ENCODE measurements around the gene CACNA1B. TPM values are rescaled to one million over a fixed set of nuclear protein-coding genes. Genes with fewer than 3 reads are reported as not detected.

The CACNA1B gene
- total and polyA plus RNA-seq, 8 donors, result 0.03 to 2.2 (median 0.51) TPM; not detected in 2

- no peak for TF ChIP-seq POLR2AphosphoS5 (IDR thresholded peaks at IDR 0.05)
- no peak for TF ChIP-seq EP300 (IDR thresholded peaks at IDR 0.05)
- no peak for TF ChIP-seq POLR2A (IDR thresholded peaks at IDR 0.05)
- TF ChIP-seq, protein P1, sequence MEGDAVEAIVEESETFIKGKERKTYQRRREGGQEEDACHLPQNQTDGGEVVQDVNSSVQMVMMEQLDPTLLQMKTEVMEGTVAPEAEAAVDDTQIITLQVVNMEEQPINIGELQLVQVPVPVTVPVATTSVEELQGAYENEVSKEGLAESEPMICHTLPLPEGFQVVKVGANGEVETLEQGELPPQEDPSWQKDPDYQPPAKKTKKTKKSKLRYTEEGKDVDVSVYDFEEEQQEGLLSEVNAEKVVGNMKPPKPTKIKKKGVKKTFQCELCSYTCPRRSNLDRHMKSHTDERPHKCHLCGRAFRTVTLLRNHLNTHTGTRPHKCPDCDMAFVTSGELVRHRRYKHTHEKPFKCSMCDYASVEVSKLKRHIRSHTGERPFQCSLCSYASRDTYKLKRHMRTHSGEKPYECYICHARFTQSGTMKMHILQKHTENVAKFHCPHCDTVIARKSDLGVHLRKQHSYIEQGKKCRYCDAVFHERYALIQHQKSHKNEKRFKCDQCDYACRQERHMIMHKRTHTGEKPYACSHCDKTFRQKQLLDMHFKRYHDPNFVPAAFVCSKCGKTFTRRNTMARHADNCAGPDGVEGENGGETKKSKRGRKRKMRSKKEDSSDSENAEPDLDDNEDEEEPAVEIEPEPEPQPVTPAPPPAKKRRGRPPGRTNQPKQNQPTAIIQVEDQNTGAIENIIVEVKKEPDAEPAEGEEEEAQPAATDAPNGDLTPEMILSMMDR (IDR thresholded peaks at IDR 0.05), result no peak
- Histone ChIP-seq H3K27me3 (peaks cover 0 to 5% (median 0%) of the 10 kb centered on the region in 3 donors), H3K4me1 (no peaks in the 10 kb centered on the region), H3K27ac (no peak overlapping the region), H3K4me3 (no peak overlapping the region), H3K36me3 (no peaks in the 10 kb centered on the region), H3K9me3 (peaks cover 0 to 3% (median 0%) of the 10 kb centered on the region in 4 donors)
- no peak for DNase-seq
- 65 to 73% (median 65%) methylated on average over 18 to 20 of the region's 20 CpGs for WGBS, 5 donors
- intact Hi-C loops (cut with DNase I; ENCODE audit: low total_unique reads), result no loop called here
Observed at GRCh38 chr9:137891588-137892423, 14.2 kb downstream of the CACNA1B start.

DNA sequence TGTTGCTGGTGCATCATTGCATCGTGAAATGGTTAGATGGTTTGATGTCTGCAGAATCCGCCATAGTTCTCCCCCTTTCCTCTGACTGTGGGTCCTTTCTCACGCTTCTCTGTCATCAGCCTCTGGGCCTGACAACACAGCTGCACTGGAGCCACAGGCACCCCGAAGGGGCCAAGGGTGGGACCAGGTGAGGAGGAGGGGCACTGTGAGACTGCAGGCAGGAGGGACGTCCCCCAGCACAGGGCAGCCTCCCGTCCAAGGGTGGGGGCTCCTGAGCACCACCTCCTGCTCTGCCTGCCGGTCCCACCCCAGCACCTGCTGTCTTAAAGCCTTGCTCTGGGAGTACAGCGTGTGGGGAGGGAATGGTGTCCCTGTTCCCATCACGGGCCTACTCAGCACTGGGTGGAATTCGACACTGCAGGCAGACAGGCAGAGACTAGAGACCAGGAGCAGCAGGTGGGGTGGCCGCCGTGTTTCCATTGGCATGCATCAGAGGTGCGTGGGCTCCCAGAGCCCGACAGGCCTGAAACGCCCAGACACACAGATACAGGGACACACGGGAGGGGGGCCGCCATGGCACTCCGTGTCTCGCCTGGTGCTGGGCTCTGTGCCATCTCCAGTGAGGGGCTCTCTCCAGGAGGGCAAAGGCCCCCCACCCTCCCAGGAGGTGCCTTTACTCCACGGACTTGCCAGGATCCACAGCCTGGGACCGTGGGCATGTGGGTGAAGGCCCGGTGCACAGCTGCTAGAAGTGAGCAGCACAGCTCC is 15.0 kb downstream of the CACNA1B start:
- Histone ChIP-seq H3K27ac (no peak overlapping the region), H3K4me3 (no peak overlapping the region), H3K9me3 (peaks cover 0 to 3% (median 0%) of the 10 kb centered on the region in 4 donors), H3K36me3 (no peaks in the 10 kb centered on the region), H3K27me3 (peaks cover 0 to 5% (median 0%) of the 10 kb centered on the region in 3 donors), H3K4me1 (no peaks in the 10 kb centered on the region)
- intact Hi-C loops (cut with DNase I; ENCODE audit: low total_unique reads), result no loop called here
- DNase-seq, result no peak
- TF ChIP-seq EP300 (IDR thresholded peaks at IDR 0.05) (no peak), POLR2AphosphoS5 (IDR thresholded peaks at IDR 0.05) (no peak), POLR2A (IDR thresholded peaks at IDR 0.05) (no peak)
- TF ChIP-seq, protein P1 (IDR thresholded peaks at IDR 0.05), result no peak
- 70 to 90% (median 75%) methylated on average over 6 to 22 of the region's 22 CpGs for WGBS, 5 donors

- intact Hi-C loops (cut with DNase I; ENCODE audit: low total_unique reads), result no loop called here
- DNase-seq, result no peak
- H3K4me1 ChIP-seq, result no peaks in the 10 kb centered on the region
- WGBS, 5 donors, result 66 to 75% (median 69%) methylated on average over 5 of the region's 5 CpGs
- peaks cover 0 to 10% (median 4%) of the 10 kb centered on the region in 4 donors for H3K9me3 ChIP-seq
- no peak overlapping the region for H3K4me3 ChIP-seq
- no peaks in the 10 kb centered on the region for H3K36me3 ChIP-seq
- TF ChIP-seq POLR2AphosphoS5 (IDR thresholded peaks at IDR 0.05), result no peak
- TF ChIP-seq, protein P1 (IDR thresholded peaks at IDR 0.05), result no peak
- TF ChIP-seq POLR2A (IDR thresholded peaks at IDR 0.05), result no peak
- TF ChIP-seq EP300 (IDR thresholded peaks at IDR 0.05), result no peak
- H3K27ac ChIP-seq, result no peak overlapping the region
- peaks cover 0 to 5% (median 0%) of the 10 kb centered on the region in 3 donors for H3K27me3 ChIP-seq
Observed at GRCh38 chr9:137893670-137894069, 16.1 kb downstream of the CACNA1B start.

- H3K9me3 ChIP-seq, result peaks cover 0 to 27% (median 7%) of the 10 kb centered on the region in 4 donors
- DNase-seq, result no peak
- intact Hi-C loops (cut with DNase I; ENCODE audit: low total_unique reads), result no loop called here
- H3K4me3 ChIP-seq, result no peak overlapping the region
- H3K4me1 ChIP-seq, result no peaks in the 10 kb centered on the region
- TF ChIP-seq POLR2AphosphoS5 (IDR thresholded peaks at IDR 0.05) (no peak), EP300 (IDR thresholded peaks at IDR 0.05) (no peak), POLR2A (IDR thresholded peaks at IDR 0.05) (no peak)
- TF ChIP-seq, protein P1 (IDR thresholded peaks at IDR 0.05), result no peak
- 77 to 83% (median 80%) methylated on average over 13 to 14 of the region's 14 CpGs for WGBS, 5 donors
- H3K36me3 ChIP-seq, result no peaks in the 10 kb centered on the region
- H3K27me3 ChIP-seq, result peaks cover 0 to 33% (median 12%) of the 10 kb centered on the region in 3 donors
- no peak overlapping the region for H3K27ac ChIP-seq
Observed at GRCh38 chr9:137899551-137900360, 22.2 kb downstream of the CACNA1B start.
